IPS DF 19.7 (cell line): ENCODE results near the gene ECM1.

Source experiments
- DNase-seq: peaks from one replicate; pipeline ENCODE4 v3.0.0-alpha.2; 2013; ENCODE audit warnings: low read depth, low spot score

ECM1 gene

DNA sequence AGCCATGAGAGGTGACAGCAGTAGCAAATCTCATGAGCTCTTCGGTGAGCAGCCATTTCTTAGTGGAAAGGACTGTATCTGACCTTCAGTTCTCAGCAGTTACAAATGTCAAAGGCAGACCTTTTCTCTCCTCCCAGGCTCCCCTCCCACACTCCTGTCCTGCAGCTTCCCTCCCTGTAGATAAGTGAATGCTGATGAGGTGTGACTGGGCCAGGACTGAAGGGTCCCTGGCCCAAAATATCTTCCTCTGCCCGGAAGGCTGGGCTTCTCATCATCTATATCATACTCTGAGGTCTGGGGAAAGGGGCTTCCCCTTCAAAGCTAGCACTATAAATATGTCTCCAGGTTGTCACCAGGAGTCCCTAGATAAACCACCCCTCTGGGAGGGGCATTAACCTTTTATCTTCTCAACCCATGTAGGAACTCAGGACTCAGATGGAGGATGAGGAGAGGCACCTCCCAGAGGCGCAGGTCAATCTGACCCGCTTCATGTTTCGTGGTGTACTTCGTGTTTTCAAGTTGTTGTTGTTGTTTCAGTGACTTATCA, 37.6 kb downstream of the ECM1 start:
- DNase-seq: no peak

DNA sequence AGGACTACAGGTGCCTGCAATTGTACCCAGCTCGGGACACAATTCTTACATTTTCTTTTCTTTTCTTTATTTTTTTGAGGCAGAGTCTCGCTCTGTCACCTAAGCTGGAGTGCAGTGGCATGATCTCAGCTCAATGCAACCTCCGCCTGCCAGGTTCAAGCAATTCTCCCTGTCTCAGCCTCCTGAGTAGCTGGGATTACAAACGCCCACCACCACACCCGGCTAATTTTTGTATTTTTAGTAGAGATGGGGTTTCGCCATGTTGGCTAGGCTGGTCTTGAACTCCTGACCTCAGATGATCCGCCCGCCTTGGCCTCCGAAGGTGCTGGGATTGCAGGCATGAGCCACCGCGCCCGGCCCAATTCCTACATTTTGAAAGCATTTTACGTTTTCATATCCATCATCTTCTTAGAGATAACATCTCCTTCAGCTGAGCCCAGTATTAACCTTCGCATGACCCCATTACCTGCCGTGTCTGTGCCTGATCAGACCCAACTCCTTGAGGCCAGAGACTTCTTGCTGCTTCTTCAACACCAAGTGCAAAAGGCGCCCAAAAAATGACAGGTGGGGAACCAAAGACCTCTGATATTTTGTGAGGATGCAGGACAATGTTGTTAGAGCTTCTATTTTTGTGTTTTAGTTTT, 38.5 kb downstream of the ECM1 start:
- no peak for DNase-seq

DNA sequence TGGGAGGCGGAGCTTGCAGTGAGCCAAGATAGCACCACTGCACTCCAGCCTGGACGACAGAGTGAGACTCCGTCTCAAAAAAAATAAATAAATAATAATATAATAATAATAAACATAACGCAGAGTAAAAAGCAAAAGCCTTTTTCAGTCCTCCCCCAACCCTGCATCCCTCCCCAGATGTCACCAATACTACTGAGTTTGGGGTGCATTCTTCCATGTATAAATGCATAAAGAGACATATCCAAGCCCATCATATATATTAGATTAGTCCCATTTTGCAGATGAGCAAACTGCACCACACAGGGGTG, 40.4 kb downstream of the ECM1 start:
- no peak for DNase-seq

DNA sequence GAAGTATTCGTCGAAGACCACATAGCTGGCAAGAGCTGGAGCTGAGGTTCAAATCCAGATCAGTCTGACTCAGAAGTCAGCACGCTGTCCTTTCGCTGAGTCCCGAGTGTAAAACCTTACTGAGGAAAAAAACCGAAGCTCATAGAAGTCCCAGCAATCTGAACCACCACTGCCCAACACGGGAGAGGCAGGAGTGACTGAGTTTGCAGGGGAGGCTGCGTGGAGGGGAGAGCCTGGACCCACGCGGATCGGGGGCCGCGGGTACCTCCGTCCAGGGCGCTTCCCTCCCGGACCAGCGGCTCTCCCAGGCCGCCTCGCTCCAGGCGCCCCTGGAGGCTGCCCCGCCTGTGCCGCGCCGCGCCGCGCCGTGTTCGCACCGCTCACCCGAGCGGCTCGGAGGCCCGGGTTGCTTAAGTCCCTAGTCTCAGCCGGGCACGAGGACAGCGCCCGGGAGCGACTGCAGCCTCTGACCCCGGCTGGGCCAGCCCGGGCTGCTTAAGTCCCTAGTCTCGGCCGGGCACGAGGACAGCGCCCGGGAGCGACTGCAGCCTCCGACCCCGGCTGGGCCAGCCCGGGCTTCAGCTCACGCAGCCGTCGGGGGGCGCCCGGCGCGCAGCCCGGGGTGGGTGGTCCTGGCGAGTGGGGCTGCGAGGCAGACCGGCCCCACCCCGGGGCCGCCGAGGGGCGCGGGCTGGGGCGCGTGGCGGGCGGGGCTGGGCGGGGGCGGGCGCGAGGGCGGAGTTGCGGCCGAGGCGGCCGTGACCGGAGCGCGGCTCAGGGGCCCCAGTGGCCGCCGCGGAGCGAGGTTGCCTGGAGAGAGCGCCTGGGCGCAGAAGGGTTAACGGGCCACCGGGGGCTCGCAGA, 41.0 kb downstream of the ECM1 start, which contains the start of gene ADAMTSL4:
ADAMTSL4 (plus strand) TSS at position 777 of the 864 bp plus-strand sequence. CDS start 2,881 bp downstream, outside the sequence.
- no peak for DNase-seq

DNA sequence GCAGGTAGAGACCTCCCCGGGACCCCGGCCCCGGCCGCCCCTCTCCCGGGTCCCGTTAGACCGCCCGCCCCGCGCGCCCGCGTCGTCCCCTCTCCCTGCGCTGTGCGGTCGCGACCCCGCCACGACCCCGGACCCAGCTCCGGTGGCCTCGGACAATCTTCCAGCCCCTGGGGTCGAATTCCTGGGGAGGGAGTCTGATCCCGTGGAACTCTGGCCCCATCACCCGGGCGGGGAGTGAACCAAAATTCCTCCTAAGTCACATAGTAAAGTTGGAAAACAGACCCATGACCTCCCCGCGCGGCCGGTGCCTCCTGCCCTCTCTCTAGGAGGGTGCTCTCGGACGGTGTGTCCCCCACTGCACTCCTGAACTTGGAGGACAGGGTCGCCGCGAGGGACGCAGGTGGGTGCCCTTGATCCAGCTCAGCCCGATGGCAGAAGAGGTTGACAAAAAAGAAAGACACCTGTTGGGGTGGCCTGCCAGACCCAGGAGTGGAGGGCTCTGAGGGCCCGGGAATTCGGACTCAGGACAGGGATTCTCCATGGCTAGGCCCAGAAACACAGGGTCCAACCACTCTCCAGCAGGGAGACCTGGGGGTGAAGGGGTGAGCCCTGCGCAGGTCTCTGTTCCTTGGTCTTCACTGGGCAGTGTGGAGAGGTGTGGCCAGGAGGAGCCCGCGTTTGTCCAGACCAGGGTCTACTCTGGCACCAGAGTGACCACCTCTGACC, 41.8 kb downstream of the ECM1 start:
- no peak for DNase-seq

DNA sequence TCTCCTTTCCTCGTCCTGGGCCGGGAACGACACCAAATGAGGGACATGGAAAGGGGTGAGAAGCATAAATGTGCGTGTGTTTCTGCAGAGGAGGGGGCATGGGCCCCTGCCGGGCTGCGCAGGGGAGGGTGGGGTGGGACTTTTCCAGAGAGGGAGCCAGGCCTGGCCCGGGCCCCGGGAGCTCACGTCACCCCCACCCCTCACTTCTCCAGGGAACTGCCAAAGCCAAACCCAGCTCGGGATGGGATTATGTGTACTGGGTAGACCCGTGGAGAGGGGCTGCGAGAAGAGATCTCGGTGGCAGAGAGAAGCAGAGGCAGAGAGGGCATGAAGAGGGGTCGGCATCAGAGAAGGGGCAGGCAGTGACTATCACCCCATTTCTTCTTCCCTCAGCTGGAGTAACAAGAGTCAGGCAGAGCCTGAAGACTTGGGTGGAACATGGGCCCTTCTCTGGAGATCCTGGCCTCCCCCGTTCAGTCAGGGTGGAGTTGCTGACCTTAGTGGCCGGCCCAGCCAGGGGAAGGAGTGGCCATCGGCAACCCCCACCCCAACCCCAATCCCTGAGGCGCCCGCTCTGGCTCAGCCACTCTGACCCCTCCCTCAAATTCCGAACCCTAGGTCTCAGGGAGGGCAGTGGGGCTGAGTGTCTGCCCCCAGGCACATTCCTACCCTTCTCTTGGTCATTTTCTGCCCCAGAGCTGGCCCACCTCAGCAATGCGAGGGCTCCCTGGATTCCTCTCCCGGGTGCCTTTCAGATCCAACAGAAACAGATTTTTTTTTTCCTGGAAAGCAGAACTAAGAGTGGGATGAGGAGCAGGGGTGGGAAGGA, 42.5 kb downstream of the ECM1 start:
- DNase-seq: no peak

DNA sequence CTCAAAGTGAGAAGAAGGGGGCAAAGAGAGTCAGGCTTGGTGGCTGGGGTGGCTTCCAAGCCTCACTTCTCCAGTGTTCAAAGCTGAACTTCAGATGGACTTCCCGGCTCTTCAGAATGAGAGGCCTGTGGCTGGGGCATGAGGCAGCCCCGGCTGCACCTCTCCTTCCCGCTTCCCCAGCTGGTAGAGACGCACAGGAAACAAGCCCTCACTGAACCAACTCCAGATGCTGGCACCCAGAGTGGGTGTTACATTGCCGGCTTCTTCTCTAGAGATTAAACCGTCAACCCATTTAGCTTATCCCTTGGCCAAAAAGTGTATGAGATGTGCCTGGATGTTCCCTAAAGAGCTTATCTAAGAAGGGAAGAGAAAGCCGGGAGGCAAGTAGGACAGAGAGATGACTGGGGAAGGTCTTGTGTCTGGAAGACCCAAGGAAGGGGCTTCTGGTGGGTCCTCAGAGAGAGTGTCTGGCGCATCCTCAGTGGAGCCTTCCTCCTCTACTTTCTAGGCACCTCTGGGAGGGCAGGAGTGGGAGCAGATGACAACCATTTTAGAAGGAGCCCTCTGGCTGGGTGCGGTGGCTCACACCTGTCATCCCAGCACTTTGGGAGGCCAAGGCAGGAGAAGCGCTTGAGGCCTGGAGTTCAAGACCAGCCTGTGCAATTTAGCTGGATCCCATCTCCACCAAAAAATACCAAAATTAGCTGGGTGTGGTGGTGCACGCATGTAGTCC, 43.3 kb downstream of the ECM1 start:
- no peak for DNase-seq

DNA sequence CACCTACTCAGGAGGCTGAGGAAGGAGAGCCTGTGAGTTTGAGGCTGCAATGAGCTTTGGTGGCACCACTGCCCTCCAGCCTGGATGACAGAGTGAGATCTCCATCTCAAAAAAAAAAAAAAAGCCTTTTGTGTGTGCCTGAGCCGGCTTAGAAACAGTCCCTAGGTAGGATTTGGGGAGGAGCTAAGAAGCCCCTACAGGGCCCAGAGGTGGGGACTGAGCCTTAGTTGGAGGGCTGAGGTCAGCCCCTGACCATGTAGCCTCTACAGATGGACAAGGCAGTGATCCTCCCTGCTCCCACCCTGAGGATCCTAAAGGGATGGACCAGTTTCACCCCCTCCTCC, 43.8 kb downstream of the ECM1 start:
- no peak for DNase-seq

DNA sequence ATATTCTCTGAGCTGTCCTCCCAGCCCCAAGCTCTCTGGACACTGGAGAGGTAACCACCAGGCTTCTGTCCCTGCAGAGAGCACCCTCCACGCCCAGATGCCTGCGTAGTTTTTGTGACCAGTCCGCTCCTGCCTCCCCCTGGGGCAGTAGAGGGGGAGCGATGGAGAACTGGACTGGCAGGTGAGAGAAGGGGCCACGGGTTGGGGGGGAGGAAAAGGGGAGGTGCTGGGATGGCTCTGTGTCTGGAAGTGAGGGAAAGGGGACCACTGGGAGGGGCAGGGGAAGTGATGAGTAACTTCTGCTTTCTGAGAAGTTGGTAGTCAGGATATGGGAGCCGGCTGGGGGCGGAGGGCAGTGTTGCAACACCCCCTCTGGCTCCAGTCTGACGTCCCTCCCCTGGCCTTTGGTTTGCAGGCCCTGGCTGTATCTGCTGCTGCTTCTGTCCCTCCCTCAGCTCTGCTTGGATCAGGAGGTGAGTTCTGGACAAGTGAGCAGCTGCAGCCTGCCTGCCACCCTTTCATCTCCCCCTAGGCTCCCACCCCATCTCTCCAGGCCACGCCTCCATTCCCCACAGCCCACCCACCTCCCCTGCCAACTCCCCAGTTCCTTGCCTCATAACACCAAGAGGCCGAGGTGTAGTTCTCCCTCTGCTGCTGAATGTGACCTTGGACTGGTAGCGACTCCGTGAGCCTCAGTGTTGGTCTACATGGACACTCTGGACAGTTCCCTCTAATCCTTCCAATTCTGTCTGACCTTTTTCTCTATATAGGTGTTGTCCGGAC, 44.4 kb downstream of the ECM1 start:
- DNase-seq: no peak

DNA sequence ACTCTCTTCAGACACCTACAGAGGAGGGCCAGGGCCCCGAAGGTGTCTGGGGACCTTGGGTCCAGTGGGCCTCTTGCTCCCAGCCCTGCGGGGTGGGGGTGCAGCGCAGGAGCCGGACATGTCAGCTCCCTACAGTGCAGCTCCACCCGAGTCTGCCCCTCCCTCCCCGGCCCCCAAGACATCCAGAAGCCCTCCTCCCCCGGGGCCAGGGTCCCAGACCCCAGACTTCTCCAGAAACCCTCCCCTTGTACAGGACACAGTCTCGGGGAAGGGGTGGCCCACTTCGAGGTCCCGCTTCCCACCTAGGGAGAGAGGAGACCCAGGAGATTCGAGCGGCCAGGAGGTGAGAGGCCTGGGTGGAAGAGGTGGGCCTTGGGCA, 45.0 kb downstream of the ECM1 start:
- no peak for DNase-seq

DNA sequence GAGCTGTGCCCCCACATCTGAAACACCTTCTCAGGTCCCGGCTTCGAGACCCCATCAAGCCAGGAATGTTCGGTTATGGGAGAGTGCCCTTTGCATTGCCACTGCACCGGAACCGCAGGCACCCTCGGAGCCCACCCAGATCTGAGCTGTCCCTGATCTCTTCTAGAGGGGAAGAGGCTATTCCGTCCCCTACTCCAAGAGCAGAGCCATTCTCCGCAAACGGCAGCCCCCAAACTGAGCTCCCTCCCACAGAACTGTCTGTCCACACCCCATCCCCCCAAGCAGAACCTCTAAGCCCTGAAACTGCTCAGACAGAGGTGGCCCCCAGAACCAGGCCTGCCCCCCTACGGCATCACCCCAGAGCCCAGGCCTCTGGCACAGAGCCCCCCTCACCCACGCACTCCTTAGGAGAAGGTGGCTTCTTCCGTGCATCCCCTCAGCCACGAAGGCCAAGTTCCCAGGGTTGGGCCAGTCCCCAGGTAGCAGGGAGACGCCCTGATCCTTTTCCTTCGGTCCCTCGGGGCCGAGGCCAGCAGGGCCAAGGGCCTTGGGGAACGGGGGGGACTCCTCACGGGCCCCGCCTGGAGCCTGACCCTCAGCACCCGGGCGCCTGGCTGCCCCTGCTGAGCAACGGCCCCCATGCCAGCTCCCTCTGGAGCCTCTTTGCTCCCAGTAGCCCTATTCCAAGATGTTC, 45.6 kb downstream of the ECM1 start:
- no peak for DNase-seq

DNA sequence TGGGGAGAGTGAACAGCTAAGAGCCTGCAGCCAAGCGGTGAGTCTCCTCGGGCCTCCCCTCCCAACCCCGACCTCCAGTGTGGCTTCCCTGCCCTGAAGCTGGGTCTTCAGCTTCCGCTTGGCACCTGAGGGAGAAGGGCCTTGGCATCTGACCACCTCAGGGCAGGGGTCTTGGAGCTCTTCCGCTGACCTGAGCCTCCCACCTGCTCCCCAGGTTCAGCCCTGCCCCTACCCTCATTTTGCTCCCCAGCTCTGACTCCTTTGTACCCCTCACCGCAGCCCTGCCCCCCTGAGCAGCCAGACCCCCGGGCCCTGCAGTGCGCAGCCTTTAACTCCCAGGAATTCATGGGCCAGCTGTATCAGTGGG, 46.2 kb downstream of the ECM1 start:
- DNase-seq: no peak

DNA sequence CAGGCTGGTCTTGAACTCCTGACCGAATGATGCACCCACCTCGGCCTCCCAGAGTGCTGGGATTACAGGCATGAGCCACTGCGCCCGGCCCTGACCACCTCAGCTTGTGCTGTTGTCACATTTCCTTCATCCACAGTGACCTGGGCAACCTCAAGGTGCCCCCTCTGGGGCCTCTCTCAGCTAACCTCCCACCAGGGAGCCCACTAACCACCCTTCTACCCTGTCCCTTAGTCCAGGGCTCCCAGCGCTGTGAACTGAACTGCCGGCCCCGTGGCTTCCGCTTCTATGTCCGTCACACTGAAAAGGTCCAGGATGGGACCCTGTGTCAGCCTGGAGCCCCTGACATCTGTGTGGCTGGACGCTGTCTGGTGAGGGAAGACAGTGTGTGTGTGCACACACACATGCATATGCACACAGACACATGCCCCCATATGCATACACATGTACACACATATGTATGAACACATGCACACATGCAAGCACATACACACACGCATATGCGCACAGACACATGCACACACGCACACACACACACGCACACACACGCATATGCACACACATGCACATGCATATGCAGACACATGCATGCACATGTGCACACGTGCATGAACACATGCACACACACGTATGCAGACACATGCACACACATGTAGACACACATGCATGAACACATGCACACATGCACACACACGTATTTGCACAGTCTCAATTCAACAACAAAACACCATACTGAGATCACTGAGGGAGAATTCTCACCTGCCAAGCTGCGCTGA, 47.5 kb downstream of the ECM1 start:
- no peak for DNase-seq

DNA sequence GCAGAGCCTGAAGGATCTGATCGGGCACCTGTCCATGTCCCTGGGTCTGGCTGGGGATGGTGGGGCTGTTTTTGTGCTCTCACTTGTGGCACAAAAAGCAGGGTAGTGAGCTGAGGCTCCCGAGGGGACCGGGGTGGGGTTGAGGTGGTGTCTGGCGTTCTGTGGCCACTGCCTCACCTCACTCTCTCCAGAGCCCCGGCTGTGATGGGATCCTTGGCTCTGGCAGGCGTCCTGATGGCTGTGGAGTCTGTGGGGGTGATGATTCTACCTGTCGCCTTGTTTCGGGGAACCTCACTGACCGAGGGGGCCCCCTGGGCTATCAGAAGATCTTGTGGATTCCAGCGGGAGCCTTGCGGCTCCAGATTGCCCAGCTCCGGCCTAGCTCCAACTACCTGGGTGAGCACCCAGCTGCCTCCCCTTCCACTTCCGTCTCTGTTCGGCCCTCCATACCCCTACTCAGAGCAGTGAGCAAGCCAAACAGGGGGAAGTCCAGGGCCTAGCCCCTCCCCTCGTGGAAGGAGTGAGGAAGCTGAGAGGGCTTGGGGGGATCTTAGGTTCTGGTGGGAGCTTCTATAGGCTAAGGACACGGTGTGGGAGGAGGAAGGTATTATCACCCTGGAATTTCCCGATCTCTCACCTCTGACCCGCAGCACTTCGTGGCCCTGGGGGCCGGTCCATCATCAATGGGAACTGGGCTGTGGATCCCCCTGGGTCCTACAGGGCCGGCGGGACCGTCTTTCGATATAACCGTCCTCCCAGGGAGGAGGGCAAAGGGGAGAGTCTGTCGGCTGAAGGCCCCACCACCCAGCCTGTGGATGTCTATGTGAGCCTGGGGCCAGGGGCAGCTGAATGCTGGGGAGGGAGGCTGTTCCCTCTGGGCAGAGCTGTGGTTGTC, 48.3 kb downstream of the ECM1 start:
- DNase-seq: no peak

DNA sequence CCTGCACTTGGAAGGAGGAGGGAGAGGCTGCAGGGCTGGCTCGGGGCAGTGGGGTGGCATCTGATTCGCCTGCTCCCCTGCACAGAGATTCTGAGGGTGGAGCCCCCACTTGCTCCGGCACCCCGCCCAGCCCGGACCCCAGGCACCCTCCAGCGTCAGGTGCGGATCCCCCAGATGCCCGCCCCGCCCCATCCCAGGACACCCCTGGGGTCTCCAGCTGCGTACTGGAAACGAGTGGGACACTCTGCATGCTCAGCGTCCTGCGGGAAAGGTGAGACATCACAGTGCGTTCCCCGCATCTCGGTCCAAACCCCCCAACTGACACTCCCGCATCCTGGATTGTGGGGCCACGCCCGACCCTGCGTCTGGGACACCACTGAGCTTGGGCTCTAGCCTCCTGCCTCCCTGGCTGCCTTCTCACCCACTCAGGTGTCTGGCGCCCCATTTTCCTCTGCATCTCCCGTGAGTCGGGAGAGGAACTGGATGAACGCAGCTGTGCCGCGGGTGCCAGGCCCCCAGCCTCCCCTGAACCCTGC, 49.2 kb downstream of the ECM1 start:
- DNase-seq: no peak

DNA sequence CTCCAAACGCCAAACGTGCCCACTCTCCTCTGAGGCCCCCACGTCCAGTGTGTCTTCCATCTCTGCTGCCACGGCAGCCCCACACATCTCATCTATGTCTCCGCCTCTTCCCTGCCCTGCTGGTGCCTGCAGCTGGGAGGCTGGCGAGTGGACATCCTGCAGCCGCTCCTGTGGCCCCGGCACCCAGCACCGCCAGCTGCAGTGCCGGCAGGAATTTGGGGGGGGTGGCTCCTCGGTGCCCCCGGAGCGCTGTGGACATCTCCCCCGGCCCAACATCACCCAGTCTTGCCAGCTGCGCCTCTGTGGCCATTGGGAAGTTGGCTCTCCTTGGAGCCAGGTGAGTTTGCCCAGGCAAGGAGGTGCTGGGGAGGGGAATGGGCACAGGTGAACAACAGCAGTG, 49.9 kb downstream of the ECM1 start:
- DNase-seq: no peak

DNA sequence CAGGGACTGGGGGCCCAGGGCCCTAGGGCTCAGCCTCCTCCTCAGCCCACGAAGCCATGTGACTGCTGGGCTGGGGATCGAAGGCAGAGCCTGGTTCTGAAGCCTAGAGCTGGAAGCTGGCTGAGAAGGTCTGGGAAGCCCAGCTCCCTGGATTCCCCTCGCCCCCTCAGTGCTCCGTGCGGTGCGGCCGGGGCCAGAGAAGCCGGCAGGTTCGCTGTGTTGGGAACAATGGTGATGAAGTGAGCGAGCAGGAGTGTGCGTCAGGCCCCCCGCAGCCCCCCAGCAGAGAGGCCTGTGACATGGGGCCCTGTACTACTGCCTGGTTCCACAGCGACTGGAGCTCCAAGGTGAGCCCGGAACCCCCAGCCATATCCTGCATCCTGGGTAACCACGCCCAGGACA, 50.4 kb downstream of the ECM1 start:
- no peak for DNase-seq
